SK-N-SH treated with all-trans-retinoic acid at 6 μM for 48 hours (cell line): ENCODE data around the gene POU4F3.

Source experiments
- ATAC-seq: fragments of 200-7000 bp; cut with Tn5 transposase; 3 replicates; pipeline ENCODE4 v1.9.1; 2020; ENCODE audit warnings: mild to moderate bottlenecking, moderate library complexity
- ARNTL ChIP-seq: fragments of 450-650 bp; formaldehyde crosslinking; IDR thresholded peaks from 2 replicates; pipeline ENCODE4 v1.5.0; 2020; ENCODE audit warnings: low read depth, mild to moderate bottlenecking, moderate library complexity, borderline replicate concordance
- BACH2 ChIP-seq: fragments of 250-450 bp; sonication (Bioruptor Pico); IDR thresholded peaks from 2 replicates; pipeline ENCODE4 v1.9.0; 2021; ENCODE audit warnings: mild to moderate bottlenecking, borderline replicate concordance
- CREB5 ChIP-seq: fragments of 250-450 bp; sonication (Bioruptor Pico); IDR thresholded peaks from 2 replicates; pipeline ENCODE4 v1.5.1; 2020; ENCODE audit warnings: low read depth, mild to moderate bottlenecking, moderate library complexity
- CSDC2 ChIP-seq: fragments of 250-450 bp; sonication (Bioruptor Pico); IDR thresholded peaks from 2 replicates; pipeline ENCODE4 v1.5.0; 2020; ENCODE audit warnings: mild to moderate bottlenecking, moderate library complexity
- CSRNP3 ChIP-seq: fragments of 250-450 bp; sonication (Bioruptor Pico); IDR thresholded peaks from 2 replicates; pipeline ENCODE4 v1.5.1; 2021; ENCODE audit warnings: mild to moderate bottlenecking, moderate library complexity
- ESRRG ChIP-seq: fragments of 250-450 bp; sonication (Bioruptor Pico); IDR thresholded peaks from 2 replicates; pipeline ENCODE4 v1.6.1; 2021; ENCODE audit warnings: mild to moderate bottlenecking
- OSR1 ChIP-seq: fragments of 250-450 bp; sonication (Bioruptor Pico); IDR thresholded peaks from 2 replicates; pipeline ENCODE4 v1.8.0; 2022; ENCODE audit warnings: moderate library complexity, mild to moderate bottlenecking, inconsistent platforms
- PATZ1 ChIP-seq: fragments of 250-450 bp; sonication (Bioruptor Pico); IDR thresholded peaks from 2 replicates; pipeline ENCODE4 v1.8.0; 2020; ENCODE audit warnings: mild to moderate bottlenecking, moderate library complexity, borderline replicate concordance
- POU6F1 ChIP-seq: fragments of 250-450 bp; sonication (Bioruptor Pico); IDR thresholded peaks from 2 replicates; pipeline ENCODE4 v1.8.0; 2021; ENCODE audit warnings: low read depth, mild to moderate bottlenecking, moderate library complexity, borderline replicate concordance
- PPARA ChIP-seq: fragments of 250-450 bp; sonication (Bioruptor Pico); IDR thresholded peaks from 2 replicates; pipeline ENCODE4 v1.5.0; 2020; ENCODE audit warnings: mild to moderate bottlenecking, borderline replicate concordance
- RARB ChIP-seq: fragments of 250-450 bp; sonication (Bioruptor Pico); IDR thresholded peaks from 2 replicates; pipeline ENCODE4 v1.8.0; 2021; ENCODE audit warnings: mild to moderate bottlenecking, moderate library complexity
- SNAI2 ChIP-seq: fragments of 250-450 bp; sonication (Bioruptor Pico); IDR thresholded peaks from 2 replicates; pipeline ENCODE4 v1.5.0; 2020; ENCODE audit warnings: mild to moderate bottlenecking, moderate library complexity
- TCF4 ChIP-seq: fragments of 250-450 bp; sonication (Bioruptor Pico); IDR thresholded peaks from 2 replicates; pipeline ENCODE4 v1.8.0; 2021; ENCODE audit warnings: mild to moderate bottlenecking, moderate library complexity, borderline replicate concordance
- TOX ChIP-seq: fragments of 250-450 bp; sonication (Bioruptor Pico); IDR thresholded peaks from 2 replicates; pipeline ENCODE4 v1.8.0; 2021; ENCODE audit warnings: mild to moderate bottlenecking, moderate library complexity, borderline replicate concordance
- TSHZ2 ChIP-seq: fragments of 250-450 bp; sonication (Bioruptor Pico); IDR thresholded peaks from 2 replicates; pipeline ENCODE4 v1.5.0; 2020; ENCODE audit warnings: mild to moderate bottlenecking, moderate library complexity
- ZC3H10 ChIP-seq: fragments of 250-450 bp; sonication (Bioruptor Pico); IDR thresholded peaks from 2 replicates; pipeline ENCODE4 v1.5.1; 2021; ENCODE audit warnings: mild to moderate bottlenecking, moderate library complexity
- ZFP3 ChIP-seq: fragments of 250-450 bp; sonication (Bioruptor Pico); IDR thresholded peaks from 2 replicates; pipeline ENCODE4 v1.5.0; 2020; ENCODE audit warnings: mild to moderate bottlenecking, moderate library complexity
- ZFP30 ChIP-seq: fragments of 450-650 bp; formaldehyde crosslinking; IDR thresholded peaks from 2 replicates; pipeline ENCODE4 v1.5.0; 2022; ENCODE audit warnings: mild to moderate bottlenecking, moderate library complexity
- ZNF565 ChIP-seq: fragments of 450-650 bp; formaldehyde crosslinking; conservative IDR thresholded peaks from 2 replicates; pipeline ENCODE4 v1.5.0; 2020; ENCODE audit warnings: low read depth, mild to moderate bottlenecking, moderate library complexity
- ZNF70 ChIP-seq: fragments of 450-650 bp; formaldehyde crosslinking; IDR thresholded peaks from 2 replicates; pipeline ENCODE4 v1.5.0; 2020; ENCODE audit warnings: mild to moderate bottlenecking, moderate library complexity
- ZNF8 ChIP-seq: fragments of 450-650 bp; formaldehyde crosslinking; IDR thresholded peaks from 2 replicates; pipeline ENCODE4 v1.5.0; 2020; ENCODE audit warnings: mild to moderate bottlenecking, moderate library complexity

The POU4F3 gene

GRCh38 chr5:146338774-146339714 lies at the start of gene POU4F3:
Gene POU4F3, plus strand, starts transcription at chr5:146338839. Its CDS starts 274 bp downstream, at chr5:146339113.
- TF ChIP-seq POU6F1 (CRISPR knock-in tag) (no peak), TCF4 (CRISPR knock-in tag) (no peak), TOX (CRISPR knock-in tag) (no peak)
- ATAC-seq: no peak

GRCh38 chr5:146290318-146290717 lies 48.3 kb upstream of the POU4F3 start:
- no peak; the same call in 2 of the 3 replicates for ATAC-seq
- TF ChIP-seq SNAI2 (no peak), TOX (CRISPR knock-in tag) (no peak), OSR1 (no peak), BACH2 (CRISPR knock-in tag) (no peak), CSRNP3 (CRISPR knock-in tag) (no peak), CREB5 (CRISPR knock-in tag) (no peak), ZC3H10 (CRISPR knock-in tag) (no peak), ZFP30 (CRISPR knock-in tag) (no peak), ESRRG (no peak), ZNF8 (CRISPR knock-in tag) (no peak), CSDC2 (no peak), PATZ1 (CRISPR knock-in tag) (no peak), ZNF565 (no peak)
- TF ChIP-seq, all 23 proteins: peak for 0

- TF ChIP-seq ZNF70 (CRISPR knock-in tag) (no peak), ZC3H10 (CRISPR knock-in tag) (0 out of 2 replicates have a peak, but pooled peaks have one; percentile 15)
- peak; percentile 89 for ATAC-seq
Measured at GRCh38 chr5:146291421-146292074, 47.1 kb upstream of the POU4F3 start.

GRCh38 chr5:146296245-146296644 lies 42.4 kb upstream of the POU4F3 start:
- TF ChIP-seq PPARA (CRISPR knock-in tag) (no peak), CSDC2 (no peak), ZNF8 (CRISPR knock-in tag) (no peak), CREB5 (CRISPR knock-in tag) (no peak), ZFP3 (CRISPR knock-in tag) (no peak), TSHZ2 (CRISPR knock-in tag) (no peak), BACH2 (CRISPR knock-in tag) (no peak), ARNTL (CRISPR knock-in tag) (no peak), TCF4 (CRISPR knock-in tag) (no peak), ZNF565 (no peak), RARB (CRISPR knock-in tag) (no peak), POU6F1 (CRISPR knock-in tag) (no peak), ZFP30 (CRISPR knock-in tag) (no peak), SNAI2 (no peak), ZNF70 (CRISPR knock-in tag) (no peak)
- TF ChIP-seq, all 23 proteins: peak for 0
- ATAC-seq: no peak
